ENCODE results near the gene G0S2. TPM values are rescaled to one million over a fixed set of nuclear protein-coding genes. Genes with fewer than 3 reads are reported as not detected.

Gene G0S2
- total and polyA plus RNA-seq, 2 of the 4 experiments (the other 2 are of a cell fraction) = 0.36 to 0.53 TPM

DNA sequence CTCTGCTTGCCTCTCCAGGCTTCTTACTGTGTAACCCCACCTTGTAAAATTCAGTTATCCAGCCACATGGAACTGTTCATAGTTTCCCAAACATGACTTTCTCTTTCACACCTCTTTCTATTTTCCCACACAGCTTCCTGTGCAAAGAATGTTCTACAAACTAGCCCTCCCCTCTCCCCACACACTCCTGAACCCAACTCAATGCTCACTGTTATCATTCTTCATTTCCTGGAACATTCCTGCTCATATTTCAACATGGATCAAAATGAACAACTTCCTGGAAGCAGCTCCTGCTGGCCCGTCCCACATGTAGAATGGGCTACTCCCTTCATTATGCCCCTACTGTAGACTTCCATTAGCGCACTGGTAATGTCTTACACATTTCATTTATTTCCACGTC is 21.9 kb downstream of the G0S2 start:
- H3K23ac ChIP-seq (ENCODE audit: low read depth, low read length) = no peak overlapping the region
- H3K56ac ChIP-seq (ENCODE audit: extremely low read depth, insufficient read depth, low read length) = no peak overlapping the region
- dilution Hi-C loops (cut with HindIII; ENCODE audit: low sequenced_read_pairs, unreplicated experiment) = no loop called here
- no peaks in the 10 kb centered on the region for H3K9me1 ChIP-seq (ENCODE audit: insufficient read depth, low read length)
- H3K14ac ChIP-seq (replicated peaks; ENCODE audit: low read depth, low read length) = no peak overlapping the region
- no peak for DNase-seq
- H3K4me1 ChIP-seq (ENCODE audit: control insufficient read depth, insufficient read depth, low read length) = peaks cover 2% of the 10 kb centered on the region; the same call in 1 of the 2 replicates
- H3K4ac ChIP-seq (ENCODE audit: low read depth, low read length) = no peak overlapping the region
- no peak overlapping the region for H3K4me2 ChIP-seq (ENCODE audit: low read depth, low read length)
- peaks cover 3% of the 10 kb centered on the region for H3K27me3 ChIP-seq (ENCODE audit: control insufficient read depth, insufficient read depth, low read length)
- H4K8ac ChIP-seq (ENCODE audit: low read depth in 2 of 2, low read length in 2 of 2) = no peak overlapping the region
- CTCF ChIA-PET = interaction anchor here (0.6 kb wide), 1 partner anchor 293 kb away, joined by 4 read pairs; no protein-coding TSS in a partner anchor
- H4K20me1 ChIP-seq (ENCODE audit: insufficient read depth, low read length) = no peaks in the 10 kb centered on the region
- no peak overlapping the region for H2AK9ac ChIP-seq (replicated peaks; ENCODE audit: low read depth, low read length, poor library complexity)
- no peaks in the 10 kb centered on the region for H3K9me3 ChIP-seq (ENCODE audit: control insufficient read depth, insufficient read depth, low read length)
- POLR2A ChIA-PET (ENCODE audit: unreplicated experiment) = no interaction called here
- H4K91ac ChIP-seq (ENCODE audit: insufficient read depth, low read depth, low read length) = no peak overlapping the region
- no peak overlapping the region for H3K18ac ChIP-seq (ENCODE audit: low read depth, low read length)
- no peak overlapping the region for H3K9ac ChIP-seq (ENCODE audit: low read depth, low read length)
- BruUV-seq (replicated peaks) = no TSS peak
- no peaks in the 10 kb centered on the region for H3K36me3 ChIP-seq (ENCODE audit: control insufficient read depth, insufficient read depth, low read length)
- no CpG with 5 or more reads among the region's 3 CpGs for WGBS, 2 experiments (ENCODE audit: extremely low coverage in 2 of 2, insufficient read length in 1 of 2)
- no peak overlapping the region for H2AFZ ChIP-seq (replicated peaks; ENCODE audit: low read length, poor library complexity)
- no peak overlapping the region for H4K5ac ChIP-seq (ENCODE audit: low read depth, low read length)
- no peak overlapping the region for H2BK120ac ChIP-seq (ENCODE audit: low read depth, low read length)
- H3K4me3 ChIP-seq (ENCODE audit: insufficient read depth, low read depth, low read length) = no peak overlapping the region
- ATAC-seq (ENCODE audit: low read depth) = no peak
- H2AK5ac ChIP-seq (ENCODE audit: low read depth, low read length) = no peak overlapping the region
- H2BK15ac ChIP-seq (ENCODE audit: low read depth, low read length) = no peak overlapping the region
- H3K27ac ChIP-seq (ENCODE audit: insufficient read depth, low read length) = no peak overlapping the region
- H2BK20ac ChIP-seq (ENCODE audit: low read depth, low read length) = no peak overlapping the region
- no peaks in the 10 kb centered on the region for H3K79me1 ChIP-seq (ENCODE audit: low read depth in 1 of 2, low read length in 2 of 2)
- no peak overlapping the region for H2BK5ac ChIP-seq (ENCODE audit: low read depth, low read length, poor library complexity, severe bottlenecking)
- in situ Hi-C loops (cut with MboI; ENCODE audit: low sequenced_read_pairs) = loop anchor here (5.0 kb wide), 1 partner anchor 120 kb away; no protein-coding TSS in a partner anchor
- intact Hi-C loops (cut with micrococcal nuclease) = no loop called here
- TF ChIP-seq, protein P1, sequence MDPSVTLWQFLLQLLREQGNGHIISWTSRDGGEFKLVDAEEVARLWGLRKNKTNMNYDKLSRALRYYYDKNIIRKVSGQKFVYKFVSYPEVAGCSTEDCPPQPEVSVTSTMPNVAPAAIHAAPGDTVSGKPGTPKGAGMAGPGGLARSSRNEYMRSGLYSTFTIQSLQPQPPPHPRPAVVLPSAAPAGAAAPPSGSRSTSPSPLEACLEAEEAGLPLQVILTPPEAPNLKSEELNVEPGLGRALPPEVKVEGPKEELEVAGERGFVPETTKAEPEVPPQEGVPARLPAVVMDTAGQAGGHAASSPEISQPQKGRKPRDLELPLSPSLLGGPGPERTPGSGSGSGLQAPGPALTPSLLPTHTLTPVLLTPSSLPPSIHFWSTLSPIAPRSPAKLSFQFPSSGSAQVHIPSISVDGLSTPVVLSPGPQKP (IDR thresholded peaks at IDR 0.05; ENCODE audit: borderline replicate concordance, low read depth, low read length) = no peak
- TF ChIP-seq, protein P2, sequence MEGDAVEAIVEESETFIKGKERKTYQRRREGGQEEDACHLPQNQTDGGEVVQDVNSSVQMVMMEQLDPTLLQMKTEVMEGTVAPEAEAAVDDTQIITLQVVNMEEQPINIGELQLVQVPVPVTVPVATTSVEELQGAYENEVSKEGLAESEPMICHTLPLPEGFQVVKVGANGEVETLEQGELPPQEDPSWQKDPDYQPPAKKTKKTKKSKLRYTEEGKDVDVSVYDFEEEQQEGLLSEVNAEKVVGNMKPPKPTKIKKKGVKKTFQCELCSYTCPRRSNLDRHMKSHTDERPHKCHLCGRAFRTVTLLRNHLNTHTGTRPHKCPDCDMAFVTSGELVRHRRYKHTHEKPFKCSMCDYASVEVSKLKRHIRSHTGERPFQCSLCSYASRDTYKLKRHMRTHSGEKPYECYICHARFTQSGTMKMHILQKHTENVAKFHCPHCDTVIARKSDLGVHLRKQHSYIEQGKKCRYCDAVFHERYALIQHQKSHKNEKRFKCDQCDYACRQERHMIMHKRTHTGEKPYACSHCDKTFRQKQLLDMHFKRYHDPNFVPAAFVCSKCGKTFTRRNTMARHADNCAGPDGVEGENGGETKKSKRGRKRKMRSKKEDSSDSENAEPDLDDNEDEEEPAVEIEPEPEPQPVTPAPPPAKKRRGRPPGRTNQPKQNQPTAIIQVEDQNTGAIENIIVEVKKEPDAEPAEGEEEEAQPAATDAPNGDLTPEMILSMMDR (conservative IDR thresholded peaks at IDR 0.05; ENCODE audit: low read depth, low read length) = no peak
- TF ChIP-seq, protein P3, sequence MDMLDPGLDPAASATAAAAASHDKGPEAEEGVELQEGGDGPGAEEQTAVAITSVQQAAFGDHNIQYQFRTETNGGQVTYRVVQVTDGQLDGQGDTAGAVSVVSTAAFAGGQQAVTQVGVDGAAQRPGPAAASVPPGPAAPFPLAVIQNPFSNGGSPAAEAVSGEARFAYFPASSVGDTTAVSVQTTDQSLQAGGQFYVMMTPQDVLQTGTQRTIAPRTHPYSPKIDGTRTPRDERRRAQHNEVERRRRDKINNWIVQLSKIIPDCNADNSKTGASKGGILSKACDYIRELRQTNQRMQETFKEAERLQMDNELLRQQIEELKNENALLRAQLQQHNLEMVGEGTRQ (IDR thresholded peaks at IDR 0.05; ENCODE audit: low read depth, low read length) = no peak
- TF ChIP-seq NFE2L2 (IDR thresholded peaks at IDR 0.05; ENCODE audit: low read depth, low read length) (no peak), MAZ (IDR thresholded peaks at IDR 0.05; ENCODE audit: borderline replicate concordance, low read depth, low read length) (no peak), CEBPB (IDR thresholded peaks at IDR 0.05; ENCODE audit: low read depth, low read length) (no peak), POLR2A (IDR thresholded peaks at IDR 0.05; ENCODE audit: low read depth, low read length) (no peak), RCOR1 (IDR thresholded peaks at IDR 0.05; ENCODE audit: insufficient replicate concordance, low read length) (no peak), SMC3 (IDR thresholded peaks at IDR 0.05; ENCODE audit: low read depth, low read length) (no peak), MAFK (IDR thresholded peaks at IDR 0.05; ENCODE audit: low read depth, low read length) (no peak), RFX5 (IDR thresholded peaks at IDR 0.05; ENCODE audit: low read depth, low read length) (no peak), RAD21 (IDR thresholded peaks at IDR 0.05; ENCODE audit: low read length) (no peak), MXI1 (IDR thresholded peaks at IDR 0.05; ENCODE audit: borderline replicate concordance, low read depth, low read length) (no peak), FOS (IDR thresholded peaks at IDR 0.05; ENCODE audit: low read depth, low read length) (no peak)
